ENCODE measurements around the gene EML4.

DNA sequence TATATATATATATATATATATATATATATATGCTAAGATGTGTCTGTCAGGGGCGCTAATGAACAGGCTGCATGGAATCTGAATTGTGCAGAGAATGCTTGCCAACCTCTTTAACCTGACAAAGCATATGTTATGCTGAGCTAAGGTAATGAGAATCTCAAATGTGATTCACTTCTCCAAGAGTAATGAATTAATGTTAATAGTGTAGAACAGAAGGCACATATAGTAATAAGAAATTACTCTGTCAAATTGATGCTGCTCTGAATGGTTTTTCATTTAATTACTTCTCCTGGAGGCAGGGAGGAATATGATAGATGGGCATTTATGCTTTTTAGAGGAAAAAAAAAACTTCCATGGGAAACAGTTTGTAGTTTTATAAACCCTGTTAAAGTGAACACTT is 156.5 kb downstream of the EML4 start:
- TF ChIP-seq CTCF (IDR thresholded peaks at IDR 0.05 in 4 of 5, conservative IDR thresholded peaks at IDR 0.05 in 1 of 5) (no peak), POLR2A (IDR thresholded peaks at IDR 0.05) (no peak)

Measured in gastrocnemius medialis (tissue), 4 donors.